HG02885 (cell line): Measurements from ENCODE around the gene CTNNBIP1.
A peak's percentile ranks its signal among the peaks of the same experiment; 100 is the strongest.

Source experiments
- ATAC-seq: cut with Tn5 transposase; IDR thresholded peaks from one replicate; pipeline ENCODE4 v1.9.1; 2021; ENCODE audit warnings: mild to moderate bottlenecking; ENCODE audit not compliant: unreplicated experiment, poor library complexity

The CTNNBIP1 gene

GRCh38 chr1:9882296-9882944, 27.6 kb downstream of the CTNNBIP1 start:
- ATAC-seq, result no peak

- ATAC-seq, result no peak
Observed at GRCh38 chr1:9881838-9882249, 28.2 kb downstream of the CTNNBIP1 start.

- ATAC-seq, result no peak
Observed at GRCh38 chr1:9878404-9878803, 31.7 kb downstream of the CTNNBIP1 start.

- no peak for ATAC-seq
Observed at GRCh38 chr1:9877962-9878361, 32.1 kb downstream of the CTNNBIP1 start.

- no peak for ATAC-seq
Observed at GRCh38 chr1:9875636-9876000, 34.5 kb downstream of the CTNNBIP1 start.

- no peak for ATAC-seq
Observed at GRCh38 chr1:9874959-9875635, 35.0 kb downstream of the CTNNBIP1 start.

- ATAC-seq, result no peak
Observed at GRCh38 chr1:9874412-9874811, 35.7 kb downstream of the CTNNBIP1 start.

- no peak for ATAC-seq
Observed at GRCh38 chr1:9873992-9874391, 36.1 kb downstream of the CTNNBIP1 start.

- no peak for ATAC-seq
Observed at GRCh38 chr1:9873385-9873784, 36.7 kb downstream of the CTNNBIP1 start.

- ATAC-seq, result no peak
Observed at GRCh38 chr1:9872430-9873165, 37.5 kb downstream of the CTNNBIP1 start.

GRCh38 chr1:9871707-9872425, 38.2 kb downstream of the CTNNBIP1 start:
- ATAC-seq, result no peak

- ATAC-seq, result no peak
Observed at GRCh38 chr1:9871021-9871420, 39.0 kb downstream of the CTNNBIP1 start.

GRCh38 chr1:9870572-9870971, 39.5 kb downstream of the CTNNBIP1 start:
- no peak for ATAC-seq

GRCh38 chr1:9869831-9870251, 40.2 kb downstream of the CTNNBIP1 start:
- ATAC-seq, result no peak

- no peak for ATAC-seq
Observed at GRCh38 chr1:9868244-9868590, 41.9 kb downstream of the CTNNBIP1 start.

- peak; percentile 52 for ATAC-seq
Observed at GRCh38 chr1:9867408-9868243, 42.4 kb downstream of the CTNNBIP1 start.

- no peak for ATAC-seq
Observed at GRCh38 chr1:9866836-9867235, 43.2 kb downstream of the CTNNBIP1 start.

GRCh38 chr1:9865724-9866123, 44.3 kb downstream of the CTNNBIP1 start:
- ATAC-seq, result no peak

GRCh38 chr1:9863371-9863770, 46.7 kb downstream of the CTNNBIP1 start:
- ATAC-seq, result no peak

- no peak for ATAC-seq
Observed at GRCh38 chr1:9861360-9861759, 48.7 kb downstream of the CTNNBIP1 start.
